GM19240 (cell line): ENCODE results near the gene MSI2.
"Not testable (repeated sequence)": the region's sequence is repeated elsewhere in the genome, so short reads cannot be mapped to it uniquely, and the experiment has no call there.

Source experiments
- DNase-seq: peaks from one replicate; pipeline ENCODE4 v3.0.0; 2011; ENCODE audit warnings: low spot score; ENCODE audit not compliant: insufficient read length

Gene MSI2

DNA sequence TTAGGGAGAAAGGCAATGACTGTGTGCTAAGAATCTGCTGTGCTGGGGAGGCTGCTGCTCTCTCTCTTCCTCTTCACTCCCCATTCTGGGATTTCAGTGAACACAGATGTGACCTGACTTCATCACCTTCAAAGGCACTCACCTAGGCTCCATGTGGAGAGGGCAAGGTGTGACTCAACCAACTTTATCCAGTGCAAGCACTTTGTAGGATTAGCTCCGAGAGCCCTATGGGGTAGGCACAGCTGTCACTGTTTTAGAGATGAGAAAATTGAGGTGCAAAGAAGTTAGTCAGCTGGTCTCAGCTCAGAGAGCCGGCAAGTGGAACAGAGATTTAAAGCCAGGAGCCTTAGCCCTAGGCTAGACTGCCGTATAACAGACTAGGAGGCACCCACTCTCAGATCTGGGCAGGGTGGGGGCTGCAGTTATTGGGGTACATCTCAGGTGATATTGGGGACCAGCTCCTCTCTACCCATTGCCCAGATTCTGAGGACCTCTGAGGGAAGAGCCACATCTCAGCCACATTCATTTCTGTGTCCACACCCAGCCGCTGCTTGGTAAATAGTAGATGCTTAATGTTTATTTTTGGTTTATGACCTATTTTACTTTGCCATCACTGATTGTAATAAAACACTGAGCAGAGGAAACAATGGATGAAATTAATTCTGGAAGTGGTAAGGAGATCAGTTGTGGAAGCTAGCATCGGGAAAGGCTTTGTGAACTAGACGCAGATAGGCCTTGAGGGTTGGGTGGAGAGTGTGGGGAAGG lies 350.0 kb downstream of the MSI2 start:
- DNase-seq, result no peak

DNA sequence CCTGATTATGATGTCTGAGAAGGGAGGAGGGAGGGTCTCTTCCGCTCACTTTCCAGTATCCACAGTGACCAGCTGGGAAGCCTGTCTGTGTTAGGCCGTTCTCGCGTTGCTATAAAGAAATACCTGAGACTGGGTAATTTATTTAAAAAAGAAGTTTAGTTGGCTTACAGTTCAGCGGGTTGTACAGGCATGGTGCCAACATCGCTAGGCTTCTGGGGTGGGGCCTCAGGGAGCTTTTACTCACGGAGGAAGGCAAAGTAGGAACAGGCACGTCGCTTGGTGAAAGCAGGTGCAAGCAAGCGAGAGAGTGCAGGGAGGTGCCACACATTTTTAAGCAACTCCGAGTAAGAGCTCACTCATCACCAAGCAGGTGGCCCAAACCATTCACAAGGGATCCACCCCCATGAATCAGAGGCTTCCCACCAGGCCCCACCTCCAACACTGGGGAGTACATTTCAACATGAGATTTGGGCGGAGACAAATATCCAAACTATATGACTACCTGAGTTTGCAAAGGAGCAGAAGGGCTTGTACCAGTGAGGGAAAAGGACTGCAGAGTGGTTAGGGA lies 351.3 kb downstream of the MSI2 start:
- DNase-seq, result no peak

DNA sequence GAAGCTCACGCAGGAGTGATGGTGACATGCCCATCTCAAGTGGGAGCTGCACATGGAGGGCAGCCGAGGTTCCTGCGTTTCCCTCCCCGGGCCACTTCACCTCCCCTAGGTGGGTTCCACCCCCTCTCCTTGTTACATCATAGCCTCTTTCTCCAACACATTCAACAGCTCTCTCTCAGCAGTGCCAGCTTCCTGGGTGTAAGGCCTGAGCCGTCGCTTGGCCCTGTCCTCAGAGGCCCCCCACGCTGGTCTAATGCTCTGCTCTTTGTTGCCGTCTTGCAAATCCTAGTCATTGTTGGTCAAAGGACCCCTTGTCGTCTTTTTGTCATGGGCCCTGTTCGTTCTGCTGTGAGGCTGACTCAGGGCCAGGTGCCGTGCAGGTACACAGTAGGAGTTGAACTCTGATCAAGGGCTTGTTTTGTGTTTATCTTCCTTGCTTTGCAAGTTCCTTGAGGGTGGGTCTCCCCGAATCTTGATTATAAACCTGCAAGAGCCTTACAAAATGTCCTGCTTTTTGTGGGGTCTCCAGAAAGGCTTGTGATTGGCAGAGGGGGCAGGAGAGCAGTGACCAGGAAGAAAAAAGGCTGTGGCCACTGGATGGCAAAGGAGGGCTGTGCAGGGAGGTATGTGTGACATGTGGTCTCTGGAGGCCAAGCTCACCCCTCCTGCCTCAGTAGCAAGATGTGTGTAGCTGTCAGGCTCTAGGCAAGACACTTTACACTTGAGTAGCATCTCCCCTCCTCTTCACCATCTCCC lies 352.2 kb downstream of the MSI2 start:
- no peak for DNase-seq

DNA sequence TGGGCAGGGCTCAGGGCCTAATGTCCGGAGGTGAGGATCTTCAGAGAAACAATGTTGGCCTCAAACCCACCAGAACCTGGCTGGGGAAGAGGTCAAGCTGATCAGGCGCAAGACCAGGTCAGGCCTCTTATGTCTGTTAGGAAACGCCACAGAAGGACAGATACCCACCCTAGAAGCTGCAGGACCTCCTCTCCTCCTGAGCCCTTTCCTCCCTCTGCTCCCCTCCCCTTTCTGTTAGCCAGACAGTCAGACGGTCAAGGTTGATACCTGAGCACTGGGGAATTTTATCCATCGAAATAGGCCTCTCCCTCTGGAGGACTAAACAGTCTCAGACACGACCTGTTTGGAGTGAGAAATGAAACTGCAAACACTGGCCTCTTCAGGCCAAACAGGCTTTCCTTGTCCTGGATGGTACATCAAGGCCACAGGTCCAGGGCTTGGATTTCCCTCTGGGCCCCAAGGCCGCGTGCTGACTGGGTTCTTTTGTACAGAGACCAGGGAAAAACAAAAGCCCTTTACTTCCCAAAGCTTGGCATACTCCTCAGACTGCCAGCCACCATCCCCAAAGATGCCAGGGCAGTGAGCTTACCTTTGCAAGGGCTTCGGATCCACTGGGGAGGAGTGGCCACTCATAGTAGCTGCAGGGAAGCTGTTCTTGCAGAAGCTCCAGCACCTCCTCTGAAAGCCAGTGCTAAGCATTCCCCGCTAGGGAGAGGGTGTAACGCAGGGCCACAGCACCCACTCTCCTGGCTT lies 353.0 kb downstream of the MSI2 start:
- DNase-seq, result no peak

DNA sequence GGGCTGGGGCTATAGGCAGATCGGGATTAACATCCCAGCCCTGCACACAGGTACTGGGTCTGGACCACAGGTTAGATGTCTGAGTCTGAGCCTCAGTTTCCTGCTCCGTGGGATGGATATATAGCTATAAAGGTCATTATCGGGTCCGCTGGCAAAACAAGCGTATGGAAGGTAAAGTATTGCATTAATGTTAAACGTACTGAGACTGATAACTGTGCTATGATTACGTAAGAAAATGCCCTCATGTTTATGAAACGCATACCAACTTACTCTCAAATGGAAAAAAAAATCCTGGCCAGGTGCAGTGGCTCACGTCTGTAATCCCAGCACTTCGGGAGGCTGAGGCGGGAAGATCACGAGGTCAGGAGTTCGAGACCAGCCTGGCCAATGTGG lies 353.6 kb downstream of the MSI2 start:
- DNase-seq, result no peak

DNA sequence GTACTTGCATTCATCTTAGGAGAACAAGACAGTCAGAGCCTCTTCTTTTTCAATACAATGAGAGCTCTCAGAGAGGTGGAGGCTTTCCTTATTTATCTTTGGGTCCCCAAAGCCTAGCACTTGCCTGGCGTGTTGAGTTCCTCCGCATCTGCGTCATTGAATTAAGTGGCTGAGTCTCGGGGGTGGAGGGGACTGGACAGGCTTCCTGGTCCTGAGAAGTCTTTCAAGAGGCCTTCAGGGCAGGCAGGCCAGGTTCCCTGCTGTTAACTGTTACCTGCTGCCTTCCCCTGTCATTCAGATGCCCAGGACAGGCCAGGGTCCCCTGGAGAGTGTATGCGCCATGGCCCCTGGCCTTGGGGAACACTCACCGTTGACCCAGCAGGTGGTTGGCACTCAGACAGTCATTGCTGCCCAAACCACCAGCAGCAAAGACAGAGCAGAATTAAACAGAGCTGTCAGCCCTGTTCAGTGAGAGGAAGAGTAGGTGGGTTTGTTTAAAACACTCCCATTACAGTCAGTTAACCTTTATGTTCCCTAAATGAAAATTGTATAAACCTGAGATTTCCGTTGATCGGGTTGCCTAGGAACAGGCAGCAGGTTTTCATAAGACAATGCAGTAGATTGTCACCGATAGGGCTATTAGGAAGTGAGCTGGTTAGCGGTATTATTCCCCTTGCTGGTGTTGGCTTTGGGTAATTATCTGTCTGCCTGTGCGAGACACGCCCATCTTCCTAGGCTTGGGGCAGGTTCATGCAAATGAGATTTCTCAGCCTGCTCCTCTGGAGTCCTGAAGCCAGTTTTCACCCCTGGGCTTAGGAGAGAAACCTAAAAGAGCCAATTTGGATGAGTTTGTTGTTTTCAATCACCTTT lies 356.1 kb downstream of the MSI2 start:
- DNase-seq, result no peak

DNA sequence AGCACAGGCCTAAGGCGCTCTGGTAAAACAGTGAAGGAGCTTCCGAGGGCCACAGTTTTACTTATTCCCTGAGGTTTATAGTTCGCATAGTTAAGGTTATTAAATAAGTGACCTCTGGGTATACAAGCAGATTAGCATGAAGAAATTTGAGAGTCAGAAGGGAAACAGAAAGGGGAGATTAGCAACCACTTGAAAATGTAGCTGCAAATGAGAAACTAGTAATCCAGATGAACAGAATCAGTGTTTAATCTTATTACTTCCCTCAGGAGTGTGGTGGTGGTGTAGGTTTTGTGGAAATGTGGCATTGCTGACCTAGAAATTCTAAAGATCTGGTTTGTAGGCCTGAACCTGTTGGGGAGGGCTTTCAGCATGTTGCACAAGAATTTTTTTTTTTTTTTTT lies 358.4 kb downstream of the MSI2 start:
- no peak for DNase-seq

DNA sequence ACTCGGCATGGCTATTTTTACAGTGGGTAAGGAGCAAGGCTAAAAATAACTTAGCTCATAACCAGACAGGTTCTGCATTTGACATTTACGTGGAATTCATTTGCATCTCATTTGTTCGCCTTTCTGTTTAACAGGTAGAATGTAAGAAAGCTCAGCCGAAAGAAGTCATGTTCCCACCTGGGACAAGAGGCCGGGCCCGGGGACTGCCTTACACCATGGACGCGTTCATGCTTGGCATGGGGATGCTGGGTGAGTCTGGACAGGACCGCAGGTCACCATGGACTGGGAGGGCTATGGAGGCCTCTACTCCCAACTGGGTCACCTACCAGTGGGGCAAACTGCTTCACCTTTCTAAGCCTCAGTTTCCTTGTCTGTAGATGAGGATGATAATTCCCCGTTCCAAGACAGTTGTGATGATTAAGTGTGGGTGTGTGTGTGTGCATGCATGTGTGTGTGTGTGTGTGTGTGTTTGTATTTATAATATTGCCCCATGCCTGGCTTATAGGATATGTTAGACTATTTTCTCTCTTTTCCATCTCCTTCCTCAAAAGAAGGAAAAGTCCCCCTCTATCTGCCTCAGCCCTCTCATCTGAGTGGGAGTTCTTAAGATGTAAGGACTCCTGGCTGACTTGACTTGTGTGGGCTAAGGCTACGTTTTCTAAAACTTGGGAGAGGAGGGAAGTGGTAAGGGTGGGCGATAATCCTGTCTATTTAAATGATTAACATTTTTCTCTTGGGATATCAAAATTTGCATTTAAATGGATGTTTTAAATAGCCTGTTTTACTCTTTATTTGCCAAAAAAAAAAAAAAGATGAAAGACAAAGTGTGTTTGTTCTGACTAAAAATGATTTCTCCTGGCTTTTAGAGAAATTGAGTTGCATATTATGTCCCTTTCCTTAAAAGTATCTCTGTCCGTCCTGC lies 359.8 kb downstream of the MSI2 start:
- DNase-seq, result no peak

DNA sequence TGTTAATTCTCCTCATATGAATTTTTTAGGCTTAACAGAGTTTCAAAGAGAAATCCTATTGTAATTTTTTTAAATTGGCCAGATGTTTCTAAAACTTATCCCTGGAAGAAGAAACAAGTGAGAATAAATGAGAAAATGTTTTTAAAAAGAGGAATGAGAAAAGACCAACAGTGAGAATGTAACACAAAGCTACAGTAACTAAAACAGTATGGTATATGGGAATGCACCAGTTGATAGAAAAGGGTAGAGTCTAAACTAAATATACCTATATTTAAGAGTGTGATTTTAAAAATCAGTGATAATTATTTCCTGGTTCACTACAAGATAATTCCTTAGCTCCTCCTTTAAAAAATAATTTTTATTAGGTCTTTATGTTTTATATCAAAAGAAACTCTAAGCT lies 360.9 kb downstream of the MSI2 start:
- DNase-seq, result no peak

DNA sequence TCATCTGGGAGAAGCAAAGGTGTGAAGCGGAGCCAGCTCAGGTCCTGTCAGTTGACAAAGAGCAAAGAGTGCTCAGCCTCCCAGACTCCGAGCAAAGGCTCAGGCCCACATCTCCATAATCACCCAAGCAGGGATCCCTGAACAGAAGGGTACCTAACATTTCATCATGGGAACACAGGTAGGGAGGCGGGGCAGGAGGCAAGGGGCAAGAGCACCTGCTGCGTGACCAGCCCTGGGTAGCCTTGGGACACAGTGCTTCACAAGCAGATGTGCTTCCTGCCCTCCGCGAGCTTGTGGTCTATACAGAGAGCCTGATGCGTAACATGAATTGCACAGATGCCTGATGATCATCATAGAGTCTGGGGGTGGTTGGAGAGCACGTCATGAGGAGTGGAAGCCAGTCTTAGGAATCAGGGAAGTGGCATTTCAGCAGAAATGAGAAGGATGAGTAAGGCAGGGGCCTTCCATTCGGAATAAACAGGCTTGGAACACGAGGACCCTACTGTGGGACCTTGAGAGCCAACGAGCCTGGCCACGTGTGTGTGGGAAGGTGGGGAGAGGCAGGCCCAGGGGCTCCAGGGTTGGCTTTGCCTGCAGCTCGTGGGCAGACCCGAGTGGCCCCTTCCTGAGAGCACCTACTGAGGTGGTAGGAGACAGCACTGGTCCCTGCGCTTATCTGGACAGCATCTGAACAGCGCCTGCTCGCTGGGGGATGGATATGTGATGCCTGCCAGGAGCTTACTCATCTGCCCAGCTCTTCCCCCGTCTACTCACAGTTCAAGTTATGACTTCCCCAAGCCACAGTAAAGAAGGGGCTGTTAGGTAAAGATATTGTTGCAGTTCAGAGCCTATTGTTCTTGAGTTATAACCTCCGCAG lies 363.0 kb downstream of the MSI2 start:
- no peak for DNase-seq

DNA sequence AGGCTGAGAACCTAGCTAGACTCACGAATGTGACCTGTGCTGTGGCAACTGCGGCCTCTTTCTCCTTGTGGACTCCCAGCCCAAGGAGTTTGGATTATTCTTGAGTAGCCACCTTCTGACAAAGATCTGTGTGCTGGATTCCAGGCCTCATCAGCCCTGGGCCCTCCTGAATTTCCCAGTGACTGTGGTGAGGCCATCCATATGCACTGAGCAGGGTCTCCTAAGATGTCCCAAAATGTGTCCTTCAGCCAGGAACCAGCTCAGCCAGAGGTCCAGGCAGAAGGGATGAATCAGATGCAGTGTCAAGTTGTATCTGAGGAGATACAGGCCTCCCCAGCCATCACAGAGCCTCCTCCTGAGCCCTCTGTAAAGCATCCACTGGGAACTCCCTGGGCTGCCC lies 364.3 kb downstream of the MSI2 start:
- no peak for DNase-seq

DNA sequence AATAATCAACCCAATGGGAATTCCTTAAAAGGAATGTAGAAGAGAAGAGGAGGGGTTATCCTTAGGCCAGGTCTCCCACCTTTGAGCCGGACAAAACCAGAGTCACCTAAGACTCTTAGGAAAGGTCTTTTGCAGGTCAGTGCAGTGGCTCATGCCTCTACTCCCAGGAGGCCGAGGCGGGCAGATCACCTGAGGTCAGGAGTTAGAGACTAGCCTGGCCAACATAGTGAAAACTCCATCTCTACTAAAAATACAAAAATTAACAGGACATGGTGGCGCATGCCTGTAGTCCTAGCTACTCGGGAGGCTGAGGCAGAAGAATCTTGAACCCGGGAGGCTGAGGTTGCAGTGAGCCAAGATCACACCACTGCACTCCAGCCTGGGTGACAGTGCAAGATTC lies 365.5 kb downstream of the MSI2 start:
- DNase-seq, result not testable (repeated sequence)

DNA sequence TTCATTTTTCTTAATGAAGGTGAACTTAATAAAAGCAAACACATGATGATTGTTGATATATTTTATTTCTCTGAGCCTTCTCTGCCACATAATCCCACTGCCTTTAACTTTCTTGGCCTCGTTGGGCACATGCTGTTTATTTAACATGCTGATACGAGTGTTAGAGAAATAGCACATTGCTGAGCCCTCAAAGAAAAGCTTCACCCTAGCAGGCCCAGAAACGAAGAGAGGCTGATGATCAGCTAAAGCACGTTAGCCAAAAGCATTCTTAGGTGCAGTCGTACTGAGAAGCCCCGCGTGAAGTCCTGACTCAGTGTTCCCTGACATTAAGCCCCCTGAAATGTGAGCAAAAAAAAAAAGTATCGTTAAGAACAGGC lies 366.0 kb downstream of the MSI2 start:
- no peak for DNase-seq

DNA sequence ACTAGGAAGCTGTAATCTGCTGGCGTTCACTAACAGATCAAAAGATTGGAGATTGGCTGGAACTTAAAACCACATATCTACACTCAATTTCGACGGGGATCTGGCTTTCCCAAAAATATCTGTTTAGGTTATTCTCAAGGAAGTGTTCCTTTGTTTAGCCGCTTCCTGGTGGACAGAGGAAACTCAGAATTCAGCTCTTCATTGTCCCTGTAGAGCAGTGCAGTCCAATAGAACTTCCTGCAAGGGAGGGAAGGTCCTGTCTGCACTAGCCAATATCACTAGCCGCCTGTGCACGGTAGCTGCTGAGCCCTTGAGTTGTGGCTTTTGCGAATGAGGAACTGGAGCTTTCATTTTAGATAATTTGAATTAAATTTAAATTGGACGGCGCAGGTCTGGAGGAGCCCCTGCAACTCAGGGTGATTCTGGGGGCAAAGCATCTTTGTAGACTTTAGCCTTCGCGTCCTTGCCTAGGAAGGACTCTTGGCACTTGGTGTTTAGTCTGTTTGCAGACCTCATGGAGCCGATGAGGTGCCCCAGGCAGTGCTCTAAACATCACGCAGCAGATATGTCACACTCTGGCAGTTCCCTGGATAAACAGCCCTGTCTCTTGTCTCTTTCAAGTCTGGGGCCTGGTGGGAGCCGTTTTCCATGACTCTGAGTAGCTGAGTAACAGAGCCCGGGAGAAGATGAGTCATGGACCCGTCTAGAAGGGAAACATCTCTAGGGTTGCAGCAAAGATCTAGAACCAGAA lies 366.5 kb downstream of the MSI2 start:
- peak; percentile 68 for DNase-seq

DNA sequence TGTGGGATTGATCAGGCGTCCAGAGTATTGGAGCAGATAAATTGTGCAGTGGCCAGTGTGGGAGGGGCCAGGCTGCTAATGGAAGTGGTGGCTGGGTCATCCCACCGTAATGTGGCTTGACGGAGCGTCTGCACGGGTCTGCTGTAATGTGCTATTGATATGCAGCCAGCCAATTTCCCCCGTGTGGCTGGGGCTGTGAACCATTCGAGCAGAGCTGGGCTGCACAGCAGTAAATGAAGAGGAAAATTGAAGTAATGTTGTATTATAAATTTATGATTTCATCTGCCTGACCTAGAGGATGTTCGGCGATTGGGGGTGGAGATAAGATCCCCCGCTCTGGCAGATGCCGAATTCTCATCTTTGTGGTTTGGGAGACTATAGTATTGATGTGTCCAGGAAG lies 367.3 kb downstream of the MSI2 start:
- no peak for DNase-seq

DNA sequence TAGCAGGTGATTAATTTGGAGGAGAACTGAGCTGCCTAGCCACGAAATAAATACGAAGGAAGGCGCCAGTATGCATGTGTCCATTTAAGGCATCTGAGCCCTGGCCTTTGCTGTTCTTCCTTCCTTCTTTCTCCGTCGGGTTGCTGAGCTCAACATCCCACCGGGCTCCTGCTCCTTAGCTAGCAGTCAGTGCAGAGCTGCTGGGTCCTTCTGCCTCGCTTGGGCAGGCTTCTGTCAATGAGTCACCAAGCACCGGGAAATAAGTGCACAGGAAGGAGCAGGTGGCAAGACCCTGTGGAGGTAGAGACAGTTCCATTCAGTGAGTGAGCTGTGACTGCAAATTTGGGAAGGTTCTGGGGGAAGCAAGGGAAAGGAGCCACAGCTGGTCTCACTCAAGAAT lies 368.1 kb downstream of the MSI2 start:
- DNase-seq, result no peak

DNA sequence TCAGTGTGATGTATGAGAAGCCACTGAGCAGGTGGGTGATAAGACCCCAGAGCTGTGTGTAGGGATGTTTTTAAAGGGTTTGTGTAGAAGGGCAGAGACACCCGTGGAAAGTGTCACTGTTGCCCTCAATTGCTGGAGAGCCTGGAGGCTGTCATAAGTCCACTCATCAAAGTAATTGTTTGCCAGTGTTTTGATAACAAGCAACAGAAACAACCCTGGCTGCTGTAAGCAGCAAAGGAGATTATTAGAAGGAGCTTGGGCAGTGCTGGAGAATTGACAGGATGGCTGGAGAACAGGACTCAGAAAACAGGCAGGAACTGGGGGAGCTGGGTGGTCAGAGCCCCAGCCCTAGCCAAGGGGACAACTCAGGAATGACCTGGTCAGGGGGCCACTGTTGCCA lies 369.2 kb downstream of the MSI2 start:
- DNase-seq, result no peak

DNA sequence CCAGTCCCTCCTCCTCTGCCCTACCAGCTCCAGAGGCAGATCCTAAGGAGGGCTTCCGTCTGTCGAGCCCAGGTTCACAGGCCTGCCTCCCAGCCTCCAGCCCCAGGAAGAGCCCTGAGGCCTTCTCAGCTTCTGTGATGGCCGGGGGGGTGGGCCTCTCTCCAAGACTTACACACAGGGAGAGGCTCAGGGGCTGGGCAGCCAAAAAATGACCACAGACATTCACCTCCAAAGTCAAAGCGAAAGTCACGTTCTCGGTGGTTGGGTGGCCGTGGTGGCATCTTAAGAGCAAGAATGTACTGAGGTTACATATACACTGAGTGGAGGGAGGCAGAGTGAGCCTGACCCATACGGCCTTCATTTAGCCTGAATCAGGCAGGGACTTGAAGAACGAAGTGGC lies 369.6 kb downstream of the MSI2 start:
- DNase-seq, result no peak
